ENCODE data around the gene DNAJC11. TPM values are rescaled to one million over a fixed set of nuclear protein-coding genes. Genes with fewer than 3 reads are reported as not detected.
"Not testable (repeated sequence)": the region's sequence is repeated elsewhere in the genome, so short reads cannot be mapped to it uniquely, and the experiment has no call there.

The DNAJC11 gene
- total RNA-seq, 1 experiment from 2014 or later = 61.0 TPM

DNA sequence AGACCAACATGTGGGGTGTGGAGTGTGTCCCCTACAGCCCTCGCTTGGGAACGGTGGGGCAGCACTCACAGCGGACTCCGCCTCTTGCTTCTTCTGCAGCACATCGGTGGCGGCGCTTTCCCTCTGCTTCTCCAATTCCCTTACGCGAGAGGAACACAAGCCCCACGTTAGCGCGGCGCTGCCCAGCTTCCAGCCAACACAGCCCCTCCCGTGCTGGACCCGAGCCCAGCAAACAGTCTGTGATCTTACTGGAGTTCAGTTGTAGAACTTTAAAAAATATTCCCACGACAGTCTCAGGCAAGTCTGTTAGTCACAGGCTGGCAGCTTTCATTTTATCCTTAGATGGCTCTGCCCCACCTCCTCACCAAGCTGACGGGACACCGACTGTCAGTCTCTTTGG, 63.4 kb downstream of the DNAJC11 start:
- POLR2A ChIA-PET = no interaction called here
- Mint-ChIP-seq H3K4me3 (ENCODE audit: unreplicated experiment) (no peak overlapping the region), H3K27me3 (ENCODE audit: insufficient read depth, unreplicated experiment) (no peaks in the 10 kb centered on the region), H3K4me1 (ENCODE audit: low read depth, unreplicated experiment) (no peaks in the 10 kb centered on the region), H3K27ac (ENCODE audit: unreplicated experiment) (no peak overlapping the region), H3K9me3 (ENCODE audit: unreplicated experiment) (no peaks in the 10 kb centered on the region), H3K36me3 (ENCODE audit: insufficient read depth, unreplicated experiment) (peaks cover 38% of the 10 kb centered on the region)
- Histone ChIP-seq H3K27me3 (replicated peaks; ENCODE audit: control insufficient read depth, insufficient read depth, low read length) (no peaks in the 10 kb centered on the region), H3K4me1 (no peaks in the 10 kb centered on the region), H3K4me3 (ENCODE audit: low read depth, low read length) (no peak overlapping the region), H3K9me3 (no peaks in the 10 kb centered on the region), H3K36me3 (ENCODE audit: control insufficient read depth, insufficient read depth, low read length) (no peaks in the 10 kb centered on the region; the same call in 1 of the 2 replicates)
- DNase-seq = no peak
- no TSS peak for BruUV-seq (replicated peaks)
- intact Hi-C loops (cut with micrococcal nuclease; ENCODE audit: unreplicated experiment) = no loop called here
- CTCF ChIA-PET = no interaction called here
- TF ChIP-seq, protein P1, sequence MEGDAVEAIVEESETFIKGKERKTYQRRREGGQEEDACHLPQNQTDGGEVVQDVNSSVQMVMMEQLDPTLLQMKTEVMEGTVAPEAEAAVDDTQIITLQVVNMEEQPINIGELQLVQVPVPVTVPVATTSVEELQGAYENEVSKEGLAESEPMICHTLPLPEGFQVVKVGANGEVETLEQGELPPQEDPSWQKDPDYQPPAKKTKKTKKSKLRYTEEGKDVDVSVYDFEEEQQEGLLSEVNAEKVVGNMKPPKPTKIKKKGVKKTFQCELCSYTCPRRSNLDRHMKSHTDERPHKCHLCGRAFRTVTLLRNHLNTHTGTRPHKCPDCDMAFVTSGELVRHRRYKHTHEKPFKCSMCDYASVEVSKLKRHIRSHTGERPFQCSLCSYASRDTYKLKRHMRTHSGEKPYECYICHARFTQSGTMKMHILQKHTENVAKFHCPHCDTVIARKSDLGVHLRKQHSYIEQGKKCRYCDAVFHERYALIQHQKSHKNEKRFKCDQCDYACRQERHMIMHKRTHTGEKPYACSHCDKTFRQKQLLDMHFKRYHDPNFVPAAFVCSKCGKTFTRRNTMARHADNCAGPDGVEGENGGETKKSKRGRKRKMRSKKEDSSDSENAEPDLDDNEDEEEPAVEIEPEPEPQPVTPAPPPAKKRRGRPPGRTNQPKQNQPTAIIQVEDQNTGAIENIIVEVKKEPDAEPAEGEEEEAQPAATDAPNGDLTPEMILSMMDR (IDR thresholded peaks at IDR 0.05; ENCODE audit: insufficient read depth in 1 of 2, low read depth in 1 of 2, low read length in 1 of 2, severe bottlenecking in 1 of 2, unreplicated experiment in 1 of 2) = no peak

DNA sequence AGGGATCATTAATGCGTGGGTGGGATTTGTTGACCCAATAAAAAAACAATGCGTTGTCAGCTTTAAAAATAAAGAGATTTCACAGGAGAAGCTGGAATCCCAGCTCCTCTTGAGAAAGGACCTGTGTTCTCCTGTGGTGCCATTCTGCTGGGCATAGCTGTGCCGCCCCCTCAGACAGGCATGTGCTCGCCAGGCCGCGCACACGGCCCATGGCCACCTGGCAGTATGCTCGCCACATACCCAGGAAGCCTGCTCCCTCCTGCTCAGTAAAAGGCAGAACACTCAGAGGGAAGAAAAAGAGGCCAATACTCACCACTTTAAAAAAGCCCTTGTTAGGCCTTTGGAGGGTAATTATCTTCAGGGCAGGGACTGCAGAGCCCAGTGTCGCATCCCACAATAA, 63.8 kb downstream of the DNAJC11 start:
- no peaks in the 10 kb centered on the region; the same call in none of the 2 replicates for H3K36me3 ChIP-seq (ENCODE audit: control insufficient read depth, insufficient read depth, low read length)

DNA sequence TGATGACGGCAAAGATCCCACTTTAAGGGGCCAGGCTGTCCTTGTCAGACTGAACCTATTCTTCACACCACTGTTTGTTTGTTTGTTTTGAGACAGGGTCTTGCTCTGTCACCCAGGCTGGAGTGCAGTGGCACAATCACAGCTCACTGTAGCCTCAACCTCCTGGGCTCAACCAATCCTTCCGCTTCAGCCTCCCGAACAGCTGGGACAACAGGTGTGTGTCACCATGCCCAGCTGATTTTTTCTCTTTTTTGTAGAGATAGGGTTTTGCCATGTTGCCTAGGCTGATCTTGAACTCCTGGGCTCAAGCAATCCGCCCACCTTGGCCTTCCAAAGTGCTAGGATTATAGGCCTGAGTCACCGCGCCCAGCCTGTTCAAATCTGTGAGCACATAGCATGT, 64.8 kb downstream of the DNAJC11 start:
- POLR2A ChIA-PET; H3K27me3 Mint-ChIP-seq (ENCODE audit: insufficient read depth, unreplicated experiment); H3K4me1 ChIP-seq; H3K4me1 Mint-ChIP-seq (ENCODE audit: low read depth, unreplicated experiment); H3K36me3 ChIP-seq (ENCODE audit: control insufficient read depth, insufficient read depth, low read length); H3K27ac Mint-ChIP-seq (ENCODE audit: unreplicated experiment); H3K4me3 Mint-ChIP-seq (ENCODE audit: unreplicated experiment); DNase-seq; BruUV-seq (replicated peaks); H3K9me3 Mint-ChIP-seq (ENCODE audit: unreplicated experiment); intact Hi-C loops (cut with micrococcal nuclease; ENCODE audit: unreplicated experiment); H3K27me3 ChIP-seq (replicated peaks; ENCODE audit: control insufficient read depth, insufficient read depth, low read length); H3K9me3 ChIP-seq; H3K4me3 ChIP-seq (ENCODE audit: low read depth, low read length): not testable (repeated sequence)
- peaks cover 30% of the 10 kb centered on the region for H3K36me3 Mint-ChIP-seq (ENCODE audit: insufficient read depth, unreplicated experiment)
- CTCF ChIA-PET = interaction anchor here (1.0 kb wide), 1 partner anchor 10 kb away, joined by 5 read pairs; no protein-coding TSS in a partner anchor

More for the DNA sequence above, 63.8 kb downstream of the DNAJC11 start:
- no TSS peak for BruUV-seq (replicated peaks)
- TF ChIP-seq, protein P1 (IDR thresholded peaks at IDR 0.05; ENCODE audit: insufficient read depth in 1 of 2, low read depth in 1 of 2, low read length in 1 of 2, severe bottlenecking in 1 of 2, unreplicated experiment in 1 of 2) = no peak
- POLR2A ChIA-PET = no interaction called here
- intact Hi-C loops (cut with micrococcal nuclease; ENCODE audit: unreplicated experiment) = no loop called here
- CTCF ChIA-PET = interaction anchor here (1.0 kb wide), 1 partner anchor 9 kb away, joined by 5 read pairs; no protein-coding TSS in a partner anchor
- H3K4me3 Mint-ChIP-seq (ENCODE audit: unreplicated experiment) = no peak overlapping the region
- H3K27me3 Mint-ChIP-seq (ENCODE audit: insufficient read depth, unreplicated experiment) = no peaks in the 10 kb centered on the region
- no peak overlapping the region for H3K27ac Mint-ChIP-seq (ENCODE audit: unreplicated experiment)
- DNase-seq = no peak
- Histone ChIP-seq H3K9me3 (no peaks in the 10 kb centered on the region), H3K4me1 (no peaks in the 10 kb centered on the region), H3K27me3 (replicated peaks; ENCODE audit: control insufficient read depth, insufficient read depth, low read length) (no peaks in the 10 kb centered on the region), H3K4me3 (ENCODE audit: low read depth, low read length) (no peak overlapping the region)
- no peaks in the 10 kb centered on the region for H3K9me3 Mint-ChIP-seq (ENCODE audit: unreplicated experiment)
- peaks cover 34% of the 10 kb centered on the region for H3K36me3 Mint-ChIP-seq (ENCODE audit: insufficient read depth, unreplicated experiment)
- H3K4me1 Mint-ChIP-seq (ENCODE audit: low read depth, unreplicated experiment) = no peaks in the 10 kb centered on the region
